ENCODE data around the gene CAMK2A. TPM values are rescaled to one million over a fixed set of nuclear protein-coding genes. Genes with fewer than 3 reads are reported as not detected.

CAMK2A gene
- total RNA-seq, 2 experiments from 2014 or later: not detected

DNA sequence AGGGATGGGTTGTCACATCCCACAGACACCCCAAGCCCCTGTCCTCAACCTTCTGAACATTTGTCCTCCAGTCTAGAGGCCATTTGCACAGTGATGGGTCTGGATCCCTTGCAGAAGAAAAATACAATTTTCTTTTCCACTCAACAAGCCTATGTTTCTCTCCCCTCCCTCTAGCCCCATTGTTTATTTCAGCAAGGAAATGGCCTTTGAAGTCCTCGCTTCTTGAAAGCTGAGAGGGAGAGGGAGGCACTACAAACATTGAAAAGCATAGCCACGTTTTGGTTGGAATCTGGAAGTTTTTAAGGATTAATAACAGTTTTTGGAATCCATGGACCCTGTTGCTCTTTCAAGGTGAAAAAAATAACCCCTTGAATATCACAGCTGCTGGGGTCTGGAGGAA lies 37.1 kb upstream of the CAMK2A start:
- Mint-ChIP-seq H3K4me3 (no peak overlapping the region), H3K27me3 (no peaks in the 10 kb centered on the region), H3K27ac (no peak overlapping the region), H3K9me3 (no peaks in the 10 kb centered on the region), H3K36me3 (ENCODE audit: low read depth) (no peaks in the 10 kb centered on the region), H3K4me1 (ENCODE audit: low read depth) (peaks cover 3% of the 10 kb centered on the region)
- DNase-seq: no peak
- ATAC-seq: no peak
- ChIA-PET CTCF (no interaction called here), POLR2A (no interaction called here)
- TF ChIP-seq, protein P1, sequence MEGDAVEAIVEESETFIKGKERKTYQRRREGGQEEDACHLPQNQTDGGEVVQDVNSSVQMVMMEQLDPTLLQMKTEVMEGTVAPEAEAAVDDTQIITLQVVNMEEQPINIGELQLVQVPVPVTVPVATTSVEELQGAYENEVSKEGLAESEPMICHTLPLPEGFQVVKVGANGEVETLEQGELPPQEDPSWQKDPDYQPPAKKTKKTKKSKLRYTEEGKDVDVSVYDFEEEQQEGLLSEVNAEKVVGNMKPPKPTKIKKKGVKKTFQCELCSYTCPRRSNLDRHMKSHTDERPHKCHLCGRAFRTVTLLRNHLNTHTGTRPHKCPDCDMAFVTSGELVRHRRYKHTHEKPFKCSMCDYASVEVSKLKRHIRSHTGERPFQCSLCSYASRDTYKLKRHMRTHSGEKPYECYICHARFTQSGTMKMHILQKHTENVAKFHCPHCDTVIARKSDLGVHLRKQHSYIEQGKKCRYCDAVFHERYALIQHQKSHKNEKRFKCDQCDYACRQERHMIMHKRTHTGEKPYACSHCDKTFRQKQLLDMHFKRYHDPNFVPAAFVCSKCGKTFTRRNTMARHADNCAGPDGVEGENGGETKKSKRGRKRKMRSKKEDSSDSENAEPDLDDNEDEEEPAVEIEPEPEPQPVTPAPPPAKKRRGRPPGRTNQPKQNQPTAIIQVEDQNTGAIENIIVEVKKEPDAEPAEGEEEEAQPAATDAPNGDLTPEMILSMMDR (IDR thresholded peaks at IDR 0.05): no peak
- intact Hi-C loops (cut with micrococcal nuclease): no loop called here

DNA sequence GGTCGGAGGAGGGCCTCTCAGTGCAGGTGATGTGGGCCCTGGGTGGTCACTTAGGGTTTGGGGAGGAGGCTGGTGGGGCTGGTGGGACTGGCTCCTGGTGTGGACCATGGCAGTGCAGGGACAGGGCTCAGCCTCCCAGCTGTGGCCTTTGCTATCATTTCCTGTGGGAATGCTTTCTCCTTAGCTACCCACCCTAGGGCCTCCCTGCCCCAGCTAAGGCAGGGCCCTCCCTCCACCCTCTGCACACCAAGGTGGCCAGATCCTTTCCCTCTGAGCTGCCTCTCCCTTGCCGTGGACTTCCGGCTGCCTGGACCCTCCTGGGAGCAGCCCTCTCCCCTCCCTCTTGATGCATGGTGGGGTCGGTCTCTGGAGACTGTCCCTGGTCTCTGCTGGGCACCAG lies 35.9 kb upstream of the CAMK2A start:
- POLR2A ChIA-PET: no interaction called here
- CTCF ChIA-PET: no interaction called here
- ATAC-seq (no peak), DNase-seq (no peak)
- TF ChIP-seq, protein P1 (IDR thresholded peaks at IDR 0.05): no peak
- Mint-ChIP-seq H3K27me3 (no peaks in the 10 kb centered on the region), H3K4me1 (ENCODE audit: low read depth) (peaks cover 3% of the 10 kb centered on the region), H3K36me3 (ENCODE audit: low read depth) (no peaks in the 10 kb centered on the region), H3K4me3 (no peak overlapping the region), H3K27ac (no peak overlapping the region), H3K9me3 (no peaks in the 10 kb centered on the region)
- intact Hi-C loops (cut with micrococcal nuclease): no loop called here

DNA sequence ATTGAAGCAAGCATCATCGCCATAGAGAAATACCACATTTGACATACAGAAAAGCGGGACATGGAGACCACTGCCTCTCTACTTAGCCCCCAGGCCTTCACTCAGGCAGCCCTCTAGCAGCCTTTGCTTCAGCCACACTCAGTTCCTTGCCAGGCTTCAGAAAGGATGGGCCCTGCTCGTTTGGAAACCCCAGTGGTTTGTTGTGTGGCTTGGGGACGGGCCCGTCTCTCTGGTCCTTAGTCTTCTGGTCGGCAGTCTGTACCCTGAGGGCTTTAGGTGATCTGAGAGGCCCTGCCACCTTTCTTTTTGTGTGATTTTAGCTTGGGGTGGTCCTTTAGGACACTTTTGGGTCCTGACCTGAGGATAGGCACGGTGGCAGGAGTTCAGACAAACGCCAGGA lies 34.2 kb upstream of the CAMK2A start:
- no peaks in the 10 kb centered on the region for H3K27me3 Mint-ChIP-seq
- ATAC-seq: no peak
- H3K4me3 Mint-ChIP-seq: no peak overlapping the region
- CTCF ChIA-PET: no interaction called here
- TF ChIP-seq, protein P1 (IDR thresholded peaks at IDR 0.05): no peak
- DNase-seq: no peak
- no peak overlapping the region for H3K27ac Mint-ChIP-seq
- H3K9me3 Mint-ChIP-seq: no peaks in the 10 kb centered on the region
- intact Hi-C loops (cut with micrococcal nuclease): no loop called here
- peaks cover 3% of the 10 kb centered on the region for H3K4me1 Mint-ChIP-seq (ENCODE audit: low read depth)
- H3K36me3 Mint-ChIP-seq (ENCODE audit: low read depth): no peaks in the 10 kb centered on the region
- POLR2A ChIA-PET: no interaction called here

DNA sequence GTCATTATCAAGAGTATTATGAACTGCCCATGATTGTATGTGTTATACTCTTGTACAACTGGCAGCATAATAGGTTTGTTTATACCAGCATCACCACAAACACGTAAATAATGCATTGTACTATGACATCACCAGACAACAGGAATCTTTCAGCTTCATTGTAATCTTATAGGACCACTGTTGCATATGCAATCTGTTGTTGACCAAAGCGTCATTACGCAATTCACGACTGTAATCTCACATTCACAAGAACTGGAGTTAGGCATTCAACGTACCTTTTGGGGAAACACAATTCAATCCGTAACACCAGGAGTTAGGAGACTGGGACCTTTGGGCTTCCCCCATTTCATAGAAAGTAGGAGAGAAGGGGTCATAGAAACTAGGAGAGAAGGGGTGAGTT lies 33.5 kb upstream of the CAMK2A start:
- ChIA-PET POLR2A (no interaction called here), CTCF (no interaction called here)
- Mint-ChIP-seq H3K9me3 (no peaks in the 10 kb centered on the region), H3K27me3 (no peaks in the 10 kb centered on the region), H3K4me3 (no peak overlapping the region), H3K27ac (no peak overlapping the region), H3K36me3 (ENCODE audit: low read depth) (no peaks in the 10 kb centered on the region), H3K4me1 (ENCODE audit: low read depth) (peaks cover 3% of the 10 kb centered on the region)
- intact Hi-C loops (cut with micrococcal nuclease): no loop called here
- DNase-seq: no peak
- TF ChIP-seq, protein P1 (IDR thresholded peaks at IDR 0.05): no peak
- no peak for ATAC-seq

DNA sequence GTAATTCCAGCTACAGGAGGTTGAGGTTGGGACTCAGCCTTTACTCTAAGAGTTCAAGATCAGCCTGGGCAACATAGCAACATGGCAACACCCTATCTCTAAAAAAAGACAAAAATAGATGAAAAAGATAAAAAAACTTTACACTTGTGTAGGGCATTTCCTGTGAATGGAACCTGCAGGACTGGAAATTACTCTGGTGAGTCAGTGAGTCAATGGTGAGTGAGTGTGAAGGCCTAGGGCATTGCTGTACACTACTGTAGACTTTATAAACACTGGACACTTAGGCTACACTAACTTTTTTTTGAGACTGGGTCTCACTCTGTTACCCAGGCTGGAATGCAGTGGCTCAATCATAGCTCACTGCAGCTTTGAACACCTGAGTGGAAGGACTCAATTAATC lies 32.6 kb upstream of the CAMK2A start:
- ChIA-PET POLR2A (no interaction called here), CTCF (no interaction called here)
- peaks cover 3% of the 10 kb centered on the region for H3K4me1 Mint-ChIP-seq (ENCODE audit: low read depth)
- H3K27me3 Mint-ChIP-seq: no peaks in the 10 kb centered on the region
- H3K36me3 Mint-ChIP-seq (ENCODE audit: low read depth): no peaks in the 10 kb centered on the region
- TF ChIP-seq, protein P1 (IDR thresholded peaks at IDR 0.05): no peak
- no peak overlapping the region for H3K27ac Mint-ChIP-seq
- intact Hi-C loops (cut with micrococcal nuclease): no loop called here
- DNase-seq: no peak
- ATAC-seq: peak; percentile 55
- no peaks in the 10 kb centered on the region for H3K9me3 Mint-ChIP-seq
- no peak overlapping the region for H3K4me3 Mint-ChIP-seq
